Ishikawa (cell line): ENCODE results near the gene ATOX1.

ENCODE experiments used
- CEBPB ChIP-seq: IDR thresholded peaks from 2 replicates; pipeline ENCODE4 v1.6.1; 2012
- CREB1 ChIP-seq: IDR thresholded peaks from 2 replicates; pipeline ENCODE4 v1.6.1; 2012; ENCODE audit warnings: low read depth
- EGR1 ChIP-seq: IDR thresholded peaks from 2 replicates; pipeline ENCODE4 v1.6.1; 2012
- EP300 ChIP-seq: IDR thresholded peaks from 2 replicates; pipeline ENCODE4 v1.6.1; 2012; ENCODE audit warnings: borderline replicate concordance
- FOXM1 ChIP-seq: IDR thresholded peaks from 2 replicates; pipeline ENCODE4 v1.6.1; 2012; ENCODE audit warnings: low read depth, borderline replicate concordance
- MAX ChIP-seq: IDR thresholded peaks from 2 replicates; pipeline ENCODE4 v1.6.1; 2012
- NFIC ChIP-seq: IDR thresholded peaks from 2 replicates; pipeline ENCODE4 v1.6.1; 2012
- RAD21 ChIP-seq: IDR thresholded peaks from 2 replicates; pipeline ENCODE4 v1.6.1; 2012; ENCODE audit warnings: low read depth
- REST ChIP-seq: IDR thresholded peaks from 2 replicates; pipeline ENCODE4 v1.6.1; 2012; ENCODE audit warnings: low read depth, mild to moderate bottlenecking
- TAF1 ChIP-seq: IDR thresholded peaks from 2 replicates; pipeline ENCODE4 v1.6.1; 2012; ENCODE audit warnings: low read depth, mild to moderate bottlenecking
- TCF12 ChIP-seq: IDR thresholded peaks from 2 replicates; pipeline ENCODE4 v1.6.1; 2012; ENCODE audit warnings: low read depth
- TEAD4 ChIP-seq: IDR thresholded peaks from 2 replicates; pipeline ENCODE4 v1.6.1; 2012
- USF1 ChIP-seq: IDR thresholded peaks from 2 replicates; pipeline ENCODE4 v1.6.1; 2012
- YY1 ChIP-seq: IDR thresholded peaks from 2 replicates; pipeline ENCODE4 v1.6.1; 2012; ENCODE audit warnings: low read depth
- ZBTB7A ChIP-seq: IDR thresholded peaks from 2 replicates; pipeline ENCODE4 v1.6.1; 2012; ENCODE audit warnings: low read depth

ATOX1 gene

GRCh38 chr5:151751593-151751992 lies 6.8 kb downstream of the ATOX1 start:
- no peak for TF ChIP-seq FOXM1
- no peak for TF ChIP-seq NFIC
- TF ChIP-seq EP300, result no peak
- TF ChIP-seq YY1, result no peak
- TF ChIP-seq RAD21, result no peak
- TF ChIP-seq MAX, result no peak
- no peak for TF ChIP-seq USF1
- TF ChIP-seq TCF12, result no peak
- TF ChIP-seq TAF1, result no peak
- TF ChIP-seq TEAD4, result no peak
- no peak for TF ChIP-seq CREB1
- TF ChIP-seq EGR1, result no peak
- no peak for TF ChIP-seq ZBTB7A
- no peak for TF ChIP-seq CEBPB
- TF ChIP-seq REST, result no peak

- TF ChIP-seq YY1 (no peak), FOXM1 (no peak), TEAD4 (no peak), NFIC (no peak), RAD21 (no peak), MAX (no peak), REST (no peak), EP300 (no peak), TAF1 (no peak), EGR1 (no peak)
Observed at GRCh38 chr5:151751091-151751490, 7.3 kb downstream of the ATOX1 start.

GRCh38 chr5:151750121-151750520 lies 8.3 kb downstream of the ATOX1 start:
- no peak for TF ChIP-seq TCF12
- no peak for TF ChIP-seq REST
- no peak for TF ChIP-seq NFIC

GRCh38 chr5:151745071-151745705 lies 13.2 kb downstream of the ATOX1 start:
- TF ChIP-seq NFIC (peak; percentile 83), USF1 (no peak), CREB1 (no peak), TAF1 (no peak), RAD21 (no peak), REST (no peak), TCF12 (peak; percentile 84), EP300 (peak; percentile 95), ZBTB7A (no peak), CEBPB (no peak), TEAD4 (peak; percentile 47), FOXM1 (peak; percentile 86), MAX (0 out of 2 replicates have a peak, but pooled peaks have one; percentile 20), EGR1 (no peak), YY1 (no peak; the same call in 1 of the 2 replicates)
